GM11168 (cell line): ENCODE results near the gene FBRSL1.

Experiments
- in situ Hi-C: fragments of 300-500 bp; cut with MboI; formaldehyde crosslinking; loops from one replicate; pipeline ENCODE4 v1.12.0; 2022; ENCODE audit warnings: low sequenced_read_pairs; ENCODE audit not compliant: unreplicated experiment

The FBRSL1 gene

GRCh38 chr12:132481771-132482745, 7.9 kb upstream of the FBRSL1 start:
- in situ Hi-C loops = no loop called here

DNA sequence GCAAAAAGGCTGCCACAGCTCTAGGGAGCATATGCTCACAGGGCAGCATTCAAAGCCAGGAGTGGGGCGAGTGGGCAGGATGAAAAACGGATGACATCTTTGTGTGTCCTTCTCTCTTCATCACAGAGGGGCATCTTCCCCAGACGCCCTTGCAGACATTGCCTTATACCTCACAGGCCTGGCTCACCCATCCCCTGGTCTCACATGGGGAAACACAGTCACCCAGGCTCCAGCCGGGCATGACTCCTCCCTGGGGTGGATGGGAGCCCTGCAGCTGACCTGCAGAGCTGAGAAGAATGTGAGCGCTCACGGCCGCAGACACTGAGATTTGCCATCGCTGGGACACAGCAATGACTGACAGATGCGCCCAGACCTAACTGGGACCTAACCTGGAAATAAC, 7.2 kb upstream of the FBRSL1 start:
- in situ Hi-C loops = no loop called here

GRCh38 chr12:132483208-132483607, 6.7 kb upstream of the FBRSL1 start:
- in situ Hi-C loops = no loop called here

DNA sequence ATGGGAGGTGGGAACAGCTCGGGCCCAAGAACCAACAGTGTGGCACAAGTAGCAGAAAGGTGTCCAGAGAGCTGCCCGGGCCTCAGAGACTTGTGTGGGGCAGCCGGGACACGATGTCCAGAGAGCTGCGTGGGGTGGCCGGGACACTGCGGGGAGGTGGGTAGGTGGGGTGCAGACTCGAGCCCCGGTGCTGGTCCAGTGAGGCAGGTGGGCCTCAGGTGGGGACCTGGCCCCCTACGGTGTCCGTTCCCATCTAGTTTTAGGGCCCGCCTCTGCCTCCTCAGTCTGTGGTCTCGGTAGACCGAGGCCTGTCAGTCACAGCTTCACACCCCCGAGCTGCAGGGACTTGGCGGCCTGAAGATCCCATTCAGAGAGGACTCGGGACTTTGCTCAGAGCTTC, 6.3 kb upstream of the FBRSL1 start:
- in situ Hi-C loops = no loop called here

- in situ Hi-C loops = no loop called here
These were observed 5.6 kb upstream of the FBRSL1 start for GRCh38 chr12:132484183-132484890.

DNA sequence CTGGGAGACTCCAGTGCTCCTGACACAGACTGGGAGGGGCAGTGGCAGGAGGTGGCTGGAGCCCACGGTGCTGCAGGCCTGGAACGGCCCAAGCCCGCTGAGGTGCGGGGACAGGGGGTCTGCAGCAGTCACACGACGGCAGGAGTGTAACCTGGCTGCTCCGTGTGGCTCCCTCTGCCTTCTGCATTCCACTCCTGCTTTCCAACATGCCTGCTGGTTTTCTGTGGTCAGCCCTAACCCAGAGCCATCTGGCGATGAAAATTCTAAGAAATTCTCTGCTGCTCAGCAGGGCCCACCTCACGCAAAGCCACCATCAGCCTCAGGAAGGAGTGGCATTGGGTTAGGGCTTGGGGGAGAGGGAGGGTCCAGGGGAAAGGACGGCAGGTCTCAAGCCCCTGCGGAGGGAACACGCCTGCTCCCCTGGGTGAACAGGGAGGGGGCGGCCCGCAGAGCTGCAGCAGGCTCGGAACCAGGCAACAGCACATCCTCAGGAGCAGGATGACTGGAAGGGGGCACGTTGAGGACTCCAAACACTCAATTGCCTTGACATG, 5.0 kb upstream of the FBRSL1 start:
- in situ Hi-C loops = no loop called here

DNA sequence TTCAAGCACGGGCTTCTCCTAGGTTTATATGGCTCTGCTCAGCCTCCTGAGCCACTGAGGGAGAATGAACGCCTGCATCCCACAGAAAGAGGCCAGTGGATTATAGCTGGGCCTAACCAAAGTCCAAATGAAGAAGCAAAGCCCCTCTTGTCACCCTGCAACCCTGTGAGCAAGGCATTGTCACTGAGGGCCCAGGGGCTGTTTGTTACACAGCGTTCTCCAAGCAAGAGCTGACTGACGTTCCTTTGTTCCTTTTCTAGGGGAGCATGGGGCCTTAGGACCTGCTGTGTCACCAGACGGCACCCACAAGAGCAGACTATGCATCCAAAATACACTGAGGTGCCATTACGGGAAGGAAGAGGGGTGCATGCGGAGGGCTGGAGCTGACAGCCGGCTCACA, 4.3 kb upstream of the FBRSL1 start:
- in situ Hi-C loops = no loop called here

- in situ Hi-C loops = no loop called here
These were observed 3.8 kb upstream of the FBRSL1 start for GRCh38 chr12:132486168-132486567.

- in situ Hi-C loops = no loop called here
These were observed 3.4 kb upstream of the FBRSL1 start for GRCh38 chr12:132486576-132486975.

GRCh38 chr12:132487311-132487741, 2.6 kb upstream of the FBRSL1 start:
- in situ Hi-C loops = no loop called here

- in situ Hi-C loops = no loop called here
These were observed 1.5 kb upstream of the FBRSL1 start for GRCh38 chr12:132488127-132489077.

GRCh38 chr12:132489078-132489601, 811 bp upstream of the FBRSL1 start:
- in situ Hi-C loops = no loop called here

- in situ Hi-C loops = no loop called here
These were observed 629 bp downstream of the FBRSL1 start for GRCh38 chr12:132490422-132491137.

GRCh38 chr12:132491138-132491663, 1.2 kb downstream of the FBRSL1 start:
- in situ Hi-C loops = no loop called here

- in situ Hi-C loops = no loop called here
These were observed 1.9 kb downstream of the FBRSL1 start for GRCh38 chr12:132491761-132492378.

DNA sequence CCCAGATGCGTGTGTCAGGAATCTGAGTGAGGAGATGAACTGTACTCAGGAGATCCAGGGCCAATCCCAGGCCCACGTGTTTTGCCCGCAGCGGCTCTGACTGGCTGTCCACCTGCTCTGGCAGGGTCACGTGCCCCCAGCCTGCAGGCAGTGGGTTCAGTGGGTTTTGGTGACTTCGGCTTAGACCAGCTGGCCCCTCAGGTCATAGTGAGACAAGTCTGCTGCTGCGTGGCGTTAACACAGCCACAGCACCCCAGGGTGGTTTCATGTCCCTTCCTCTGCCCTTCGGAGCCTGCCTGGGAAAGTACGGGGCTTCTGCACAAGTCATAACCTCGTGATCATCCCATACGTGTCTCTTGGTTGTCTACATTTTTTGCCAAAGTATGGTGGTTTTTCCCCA, 2.6 kb downstream of the FBRSL1 start:
- in situ Hi-C loops = no loop called here

- in situ Hi-C loops = no loop called here
These were observed 3.0 kb downstream of the FBRSL1 start for GRCh38 chr12:132492951-132493350.

DNA sequence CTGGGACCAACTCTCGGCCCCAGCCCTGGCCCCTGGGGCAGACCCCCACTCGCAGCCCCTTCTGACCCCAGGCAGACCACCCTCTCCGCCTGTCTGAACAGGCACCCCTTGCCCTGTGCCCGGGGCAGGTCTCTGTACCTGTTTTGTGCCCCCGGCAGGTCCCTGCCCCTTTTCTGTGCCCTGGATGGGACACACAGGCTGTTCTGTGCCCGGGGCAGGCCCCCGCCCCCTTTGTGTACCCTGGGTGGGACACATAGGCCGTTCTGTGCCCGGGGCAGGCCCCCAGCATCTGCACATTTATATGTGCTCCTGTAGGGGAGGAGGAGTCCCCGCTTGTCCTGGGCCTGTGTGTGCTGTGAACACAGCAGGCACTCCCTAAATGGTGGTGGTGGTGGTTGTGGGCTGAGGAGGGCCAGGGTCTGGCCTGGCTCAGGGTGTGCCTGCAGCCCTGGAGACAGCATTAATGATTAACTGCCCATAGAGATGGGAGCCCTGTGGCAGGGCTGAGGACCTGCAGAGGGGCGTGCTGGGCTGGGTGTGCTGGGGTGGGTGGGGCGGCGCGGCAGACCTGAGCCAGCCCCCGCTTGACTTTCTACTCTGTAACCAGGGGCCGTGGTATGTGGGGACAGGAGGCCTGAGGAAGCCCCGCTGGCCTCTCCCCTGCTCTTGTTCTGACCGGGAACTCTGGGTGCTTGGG, 3.7 kb downstream of the FBRSL1 start:
- in situ Hi-C loops = no loop called here
